CD4-positive, alpha-beta T cell treated with Interleukin-4 for 1 hour (primary cell): Measurements from ENCODE around the gene RUNX1.
"Not testable (repeated sequence)": the region's sequence is repeated elsewhere in the genome, so short reads cannot be mapped to it uniquely, and the experiment has no call there.

ENCODE experiments used
- DNase-seq, 2 donors: peaks; one replicate each; pipeline ENCODE4 v3.0.0-alpha.2; 2020 to 2022

RUNX1 gene

DNA sequence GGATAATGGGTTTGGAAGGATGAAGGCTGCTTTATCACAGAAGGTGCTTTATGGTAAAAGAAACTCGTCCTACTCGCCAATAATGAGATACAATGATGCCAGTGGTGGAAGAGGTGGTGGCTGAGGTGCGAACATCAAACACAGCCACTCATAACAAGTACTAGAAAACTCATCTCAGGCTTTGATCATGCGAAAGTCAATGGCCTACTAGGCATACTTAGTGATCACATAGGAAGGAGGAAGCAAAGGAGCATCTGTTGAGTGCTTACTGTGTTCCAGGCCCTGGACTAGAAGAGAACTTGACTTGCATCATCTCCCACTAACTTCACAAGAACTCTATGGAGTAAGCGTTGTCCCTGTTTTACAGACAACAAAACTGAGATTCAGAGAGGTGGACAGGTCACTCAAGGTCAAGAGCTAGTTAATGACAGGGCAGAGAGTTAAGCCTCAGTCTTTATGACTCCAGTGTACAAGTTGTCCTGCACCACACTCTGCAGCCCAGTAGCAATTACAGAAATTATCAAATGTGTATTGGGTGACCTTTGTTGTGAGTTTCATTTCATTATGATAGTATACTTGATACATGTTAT is 33.6 kb downstream of the RUNX1 start:
- peak in 1 of 2 donors; percentile 29 for DNase-seq

DNA sequence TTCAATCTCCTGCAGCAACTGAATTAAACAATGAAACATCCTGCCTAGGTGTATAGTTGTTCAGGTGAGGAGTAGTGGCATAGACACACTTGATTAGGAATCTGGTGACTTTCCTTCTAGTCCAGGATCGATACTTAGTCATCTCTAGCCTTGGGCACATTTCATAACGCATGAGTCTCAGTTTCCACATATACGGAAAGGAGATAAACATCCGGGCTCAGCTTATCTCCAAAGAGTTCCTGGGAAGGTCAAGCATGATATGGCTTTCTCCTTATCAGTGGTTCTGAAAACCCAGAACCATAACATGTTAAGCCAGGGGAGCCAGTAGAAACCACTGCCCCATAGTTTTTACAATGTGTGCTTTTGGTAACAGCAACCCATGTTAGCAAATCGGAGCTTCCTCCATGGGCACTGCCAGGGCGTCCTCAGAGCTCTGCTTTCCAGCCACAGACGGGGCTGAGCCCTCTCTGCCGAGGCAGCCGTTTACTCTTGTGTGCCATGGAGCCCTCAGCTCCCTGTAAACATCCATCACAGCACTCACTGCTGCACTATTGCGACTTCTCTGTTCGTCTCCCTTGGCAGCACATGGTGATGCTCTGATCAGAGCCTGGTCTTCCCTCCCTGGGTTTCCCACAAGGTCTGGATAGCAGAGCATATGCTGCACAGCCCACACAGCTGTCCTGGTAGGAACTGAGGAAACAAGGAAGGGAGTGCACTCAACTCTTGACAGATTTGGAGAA is 34.6 kb downstream of the RUNX1 start:
- no peak for DNase-seq

DNA sequence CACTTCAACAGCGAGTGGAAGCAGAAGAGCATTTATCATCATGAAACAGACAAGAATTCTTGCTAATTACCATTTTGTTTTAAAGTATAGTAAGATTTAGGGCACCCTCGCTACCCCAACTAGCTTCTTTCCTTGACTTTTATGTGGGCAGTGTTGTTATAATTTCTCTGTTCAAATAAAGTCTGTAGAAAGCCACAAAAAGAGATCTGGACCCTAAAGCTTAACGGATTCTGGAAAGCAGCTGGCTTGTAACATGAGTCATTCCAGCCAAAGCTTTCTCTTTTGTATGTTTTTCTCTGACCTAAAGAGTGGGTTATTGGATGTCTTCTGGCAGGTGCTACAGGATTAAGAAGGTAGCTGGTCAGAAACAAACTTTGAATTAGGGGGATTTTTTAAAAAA is 37.4 kb downstream of the RUNX1 start:
- DNase-seq, result peak in 1 of 2 donors; percentile 14

DNA sequence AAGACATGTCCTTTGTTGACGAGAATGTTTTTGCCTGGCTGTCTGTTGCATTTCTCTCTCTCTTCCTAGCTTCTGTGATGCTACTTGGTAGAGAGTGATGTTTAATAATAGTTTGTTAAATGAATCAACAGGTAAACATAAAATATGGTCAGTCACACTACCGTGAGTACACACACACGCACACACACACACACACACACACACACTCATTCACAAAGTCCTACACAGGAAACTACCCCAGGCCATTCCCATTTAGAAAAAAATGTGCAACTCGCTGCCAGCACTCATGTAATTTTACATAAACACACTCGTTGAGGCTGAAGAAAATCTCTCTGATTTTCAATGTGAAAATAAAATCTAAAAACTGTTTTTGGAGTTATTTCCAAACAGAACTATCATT is 38.7 kb downstream of the RUNX1 start:
- no peak for DNase-seq

DNA sequence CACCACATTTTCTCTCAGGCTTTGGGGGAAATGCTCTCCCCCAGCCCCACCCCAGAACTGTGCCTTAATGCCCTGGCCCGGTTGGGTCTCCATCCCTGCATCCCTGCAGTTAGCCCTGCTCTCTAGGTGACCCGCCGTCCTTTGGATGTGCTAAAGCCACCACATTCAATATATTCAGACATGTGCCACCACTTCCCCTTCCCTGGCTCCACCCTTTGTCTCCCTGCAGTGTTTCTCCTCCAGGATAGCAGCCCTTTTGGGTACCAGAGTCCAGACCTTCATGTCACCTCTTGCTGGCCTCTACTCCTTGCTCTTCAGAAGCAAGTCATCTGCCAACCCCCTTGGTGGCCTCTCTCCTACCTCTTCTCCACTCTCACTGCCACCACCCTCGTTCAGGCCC is 41.8 kb downstream of the RUNX1 start:
- no peak for DNase-seq

DNA sequence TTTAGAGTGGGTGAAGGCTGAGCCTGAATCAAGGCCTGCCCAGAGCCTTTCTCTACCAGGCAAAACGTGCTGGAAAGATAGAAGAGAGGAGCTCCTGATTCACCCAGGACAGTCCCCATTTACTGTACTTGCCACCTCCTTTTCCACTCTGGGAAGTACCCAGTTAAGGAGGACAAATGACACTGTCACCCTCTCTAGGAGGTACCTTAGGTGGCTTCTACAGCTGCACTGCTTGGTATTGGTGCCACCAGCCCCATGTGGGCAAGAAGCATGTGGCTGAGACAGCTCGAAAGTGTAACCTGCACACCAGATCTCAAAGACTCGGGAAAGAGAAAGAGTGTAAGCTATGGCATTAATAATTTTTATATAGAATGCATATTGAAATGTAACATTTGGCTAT is 42.3 kb downstream of the RUNX1 start:
- no peak for DNase-seq

DNA sequence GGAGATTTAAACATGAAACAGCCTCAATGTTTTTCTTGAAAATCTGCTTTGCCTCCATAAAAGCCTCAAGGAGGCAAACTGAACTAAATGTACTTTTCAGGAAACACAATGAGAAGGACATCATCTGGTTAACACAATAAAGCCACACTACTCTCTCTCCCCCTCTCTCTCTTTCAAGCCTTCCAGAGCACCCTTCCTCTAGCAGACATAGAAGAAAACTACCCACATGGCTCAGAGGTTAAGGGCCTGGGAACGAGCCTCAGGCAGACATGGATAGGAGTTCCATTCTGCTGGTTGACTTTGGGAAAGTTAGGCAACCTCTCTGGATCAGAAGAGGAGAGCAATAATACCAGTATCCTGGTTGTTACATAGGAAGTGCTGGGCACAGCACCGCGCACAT is 42.9 kb downstream of the RUNX1 start:
- no peak for DNase-seq

DNA sequence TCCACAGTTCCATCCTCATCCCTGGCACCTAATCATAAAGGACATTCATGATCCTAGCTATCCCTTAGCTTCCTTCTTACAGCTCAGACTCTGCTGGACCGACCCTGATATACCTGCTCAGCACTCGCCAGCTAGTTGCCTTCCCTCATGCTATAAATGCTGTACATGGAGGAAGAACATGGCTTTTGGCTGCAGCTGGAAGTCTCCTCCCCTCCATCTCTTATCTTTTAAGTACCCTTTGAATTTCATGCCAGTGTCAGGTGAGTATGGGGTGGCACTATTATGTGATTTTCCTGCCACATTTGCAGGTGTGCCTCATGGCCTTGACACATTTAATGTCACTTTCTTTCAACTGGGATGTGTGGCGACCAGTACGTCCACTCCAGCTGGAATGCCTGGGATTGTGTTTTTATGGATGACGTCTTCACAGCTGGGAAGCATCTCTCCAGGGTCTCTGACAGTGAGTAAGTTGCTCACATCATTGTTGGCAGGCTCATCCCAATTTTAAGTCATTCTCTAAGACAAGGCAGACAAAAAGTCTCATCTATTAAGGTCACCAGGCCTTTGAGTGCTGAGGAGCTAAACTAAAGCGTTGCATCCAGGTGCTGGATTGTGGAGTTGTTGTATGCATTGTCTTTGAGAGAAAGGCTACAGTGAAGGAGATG is 43.4 kb downstream of the RUNX1 start:
- DNase-seq, result no peak

DNA sequence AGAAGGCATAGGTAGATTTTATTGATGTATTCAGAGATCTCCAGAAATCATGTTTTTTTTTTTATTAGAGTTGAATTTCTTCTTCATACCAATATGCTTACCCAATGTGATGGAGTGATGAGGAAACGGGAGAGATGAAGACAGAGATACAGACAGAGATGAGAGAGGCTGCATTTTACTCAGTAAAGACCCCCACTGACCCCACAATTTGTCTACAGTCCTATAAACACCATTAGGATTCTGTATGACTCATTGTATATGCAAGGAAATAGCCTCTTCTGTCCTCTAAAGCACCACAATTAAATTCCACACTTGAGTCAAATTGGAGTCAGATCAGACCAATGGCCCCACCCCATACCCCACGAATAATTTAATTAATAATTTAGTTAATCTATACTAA is 44.0 kb downstream of the RUNX1 start:
- DNase-seq, result no peak

DNA sequence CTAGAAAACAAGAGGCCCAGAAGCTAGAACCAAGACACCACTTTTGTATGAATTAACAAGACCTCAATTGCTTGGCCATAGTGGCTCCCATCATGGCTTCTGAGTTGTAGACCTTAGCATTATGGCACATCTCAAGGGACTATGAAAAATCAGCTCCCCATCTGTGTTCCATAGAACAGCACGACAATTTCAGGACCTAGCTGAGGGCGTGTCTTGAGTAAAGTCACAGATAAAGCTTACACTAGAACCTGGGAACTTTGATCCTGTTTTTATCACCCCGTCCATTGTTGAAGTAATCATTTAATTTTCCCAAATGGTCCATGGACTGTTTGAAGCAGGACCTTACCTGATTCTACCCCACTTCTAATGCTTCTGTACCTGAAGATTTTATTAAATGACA is 44.8 kb downstream of the RUNX1 start:
- DNase-seq, result no peak

DNA sequence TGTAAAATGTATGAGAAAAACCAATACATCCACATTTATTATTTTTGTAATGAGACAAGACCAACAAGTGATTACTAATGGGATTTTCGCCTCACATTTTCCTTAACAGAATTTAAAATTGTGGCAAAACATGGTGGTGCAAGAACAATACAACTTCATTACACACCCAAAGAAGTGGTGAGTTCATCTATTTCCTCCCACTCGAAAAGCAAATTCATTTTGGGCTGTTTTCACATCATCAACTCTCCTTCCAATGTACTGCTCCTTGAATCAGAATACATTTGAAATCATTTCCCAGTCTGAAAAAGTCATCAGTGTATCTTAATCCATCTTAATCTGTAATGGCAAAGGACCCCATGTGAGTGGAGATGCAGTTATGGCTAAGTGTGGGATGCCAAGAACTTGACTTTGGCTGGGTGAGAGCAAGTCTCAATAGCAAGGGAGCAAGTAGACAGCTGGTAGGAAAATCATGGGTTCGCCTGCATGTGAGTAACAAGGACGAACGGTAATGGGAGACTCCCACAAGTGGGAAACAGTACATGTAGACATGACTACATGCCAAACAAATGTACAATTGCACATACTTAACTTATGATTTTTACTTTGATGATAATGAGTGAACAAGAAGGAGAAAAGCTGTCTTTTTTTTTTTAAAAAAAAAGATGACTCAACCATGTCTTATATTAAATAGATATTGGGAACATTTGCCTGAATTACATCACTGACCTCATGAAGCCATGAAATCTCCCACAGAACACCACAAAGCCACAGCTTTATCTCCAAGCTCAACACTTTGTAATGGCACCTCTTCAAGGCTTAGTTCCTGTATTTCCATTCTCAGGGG is 46.0 kb downstream of the RUNX1 start:
- no peak for DNase-seq

DNA sequence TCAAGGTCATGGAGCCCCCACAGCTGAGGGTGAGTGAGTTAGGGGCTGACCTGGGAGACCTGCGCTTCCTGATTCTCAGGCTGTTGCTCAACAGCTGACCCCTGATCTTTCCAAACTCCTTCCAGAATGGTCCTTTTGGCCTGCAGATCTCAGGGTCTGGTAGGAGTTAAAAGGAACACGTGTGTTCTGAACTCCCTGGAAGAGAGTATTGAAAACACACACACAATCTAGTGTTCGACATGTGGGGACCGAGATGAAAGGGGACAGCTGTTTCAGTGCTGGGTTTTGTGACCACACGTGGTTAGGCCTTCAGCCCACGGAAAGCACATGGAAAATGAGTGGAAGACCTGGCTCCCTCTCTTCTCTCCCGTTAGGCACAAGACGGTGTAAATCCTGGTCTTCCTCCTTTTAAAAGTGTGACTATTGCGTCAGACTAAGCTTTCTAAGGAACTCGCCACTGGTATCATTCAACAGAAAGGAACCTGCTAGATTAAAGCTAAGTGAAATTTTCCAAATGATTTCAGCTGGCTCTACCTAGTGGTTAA is 49.6 kb downstream of the RUNX1 start:
- DNase-seq, result no peak

DNA sequence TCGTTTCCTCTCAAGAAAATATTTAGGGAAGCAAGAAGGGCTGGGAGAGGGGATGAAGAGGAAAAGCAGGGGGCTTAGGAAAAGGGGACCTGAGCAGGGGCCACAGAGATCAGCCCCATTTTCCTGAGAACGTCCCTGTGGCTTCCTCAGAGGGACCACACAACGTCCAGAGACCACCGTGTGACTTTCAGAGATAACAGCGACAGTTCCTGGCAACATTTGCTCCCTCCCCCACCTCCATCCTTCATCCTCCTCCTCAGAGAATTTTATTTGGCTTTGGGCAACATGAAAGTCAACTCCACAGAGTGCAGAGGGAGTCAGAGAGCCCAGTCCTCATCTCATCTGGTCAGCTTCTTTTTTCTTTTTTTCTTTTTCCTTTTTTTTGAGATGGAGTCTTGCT is 50.9 kb downstream of the RUNX1 start:
- no peak for DNase-seq

DNA sequence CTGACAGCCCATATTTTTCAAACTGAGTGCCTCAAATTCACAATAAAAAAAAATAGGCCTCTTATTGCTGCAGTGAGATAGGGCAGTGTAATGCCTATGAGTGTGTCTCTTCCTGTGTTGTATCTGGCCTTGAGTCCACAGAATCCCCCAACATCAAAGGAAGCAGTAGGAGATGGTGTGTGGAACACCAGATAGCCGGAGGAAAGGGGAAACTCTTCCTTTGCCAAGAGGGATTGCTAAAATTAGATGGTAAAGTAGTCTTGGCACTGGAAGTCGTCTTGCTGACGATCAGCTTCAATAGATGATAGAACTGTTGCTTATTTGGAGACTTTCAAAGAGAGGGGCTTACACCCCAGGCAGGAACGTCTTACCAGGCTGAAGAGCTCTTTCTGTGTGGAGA is 51.8 kb downstream of the RUNX1 start:
- no peak for DNase-seq

DNA sequence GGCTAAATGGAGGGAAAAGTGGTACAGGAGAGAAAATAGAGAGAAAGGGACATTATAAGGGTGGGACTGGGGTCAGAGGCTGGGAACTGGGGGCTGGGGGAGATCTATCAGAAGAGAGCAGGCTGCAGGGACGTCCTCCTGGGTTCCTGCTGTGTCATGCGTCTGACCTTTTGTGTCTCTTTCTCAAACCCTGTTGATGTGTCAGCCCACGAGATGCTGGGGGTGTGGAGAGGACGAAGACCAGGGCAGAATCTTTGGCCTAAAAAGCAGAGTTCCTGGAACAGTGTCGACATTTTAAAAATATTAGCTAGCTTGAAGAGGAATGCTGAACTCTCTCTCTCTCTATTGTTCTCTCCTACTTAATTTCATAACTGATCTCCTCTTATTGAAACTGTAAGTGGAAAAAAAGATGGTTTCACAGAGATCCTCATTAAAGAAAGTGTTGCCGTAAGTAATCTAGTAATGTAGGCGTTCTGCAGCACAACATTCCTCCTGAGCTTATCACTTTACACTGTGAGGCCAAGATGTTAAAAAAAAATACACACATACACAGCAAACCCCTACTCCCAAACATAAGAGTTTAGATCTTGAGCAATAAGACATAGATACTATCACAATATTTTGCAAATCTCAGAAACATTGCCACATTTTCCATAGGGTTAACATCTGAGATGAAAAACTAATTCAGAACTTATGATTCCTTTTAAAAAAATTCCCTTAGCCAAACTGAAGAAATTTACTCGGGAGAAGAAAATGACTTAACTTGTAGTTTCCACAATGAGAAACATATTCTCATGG is 52.6 kb downstream of the RUNX1 start:
- no peak for DNase-seq

DNA sequence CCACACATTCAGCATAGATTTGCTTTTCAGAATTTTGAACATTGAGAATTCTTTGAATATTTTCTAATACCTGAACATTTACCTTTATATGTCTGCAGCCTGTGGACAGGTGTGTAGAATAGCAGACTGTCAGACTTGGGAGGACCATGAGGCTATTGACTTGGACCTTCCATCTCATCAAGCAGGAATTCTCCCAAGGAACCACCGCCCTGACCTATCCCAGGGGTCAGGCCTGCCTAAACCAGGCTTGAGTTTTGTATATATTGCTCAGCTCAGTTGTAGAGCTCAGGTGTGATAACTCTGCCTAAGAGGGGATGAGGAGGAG is 53.2 kb downstream of the RUNX1 start:
- no peak for DNase-seq

DNA sequence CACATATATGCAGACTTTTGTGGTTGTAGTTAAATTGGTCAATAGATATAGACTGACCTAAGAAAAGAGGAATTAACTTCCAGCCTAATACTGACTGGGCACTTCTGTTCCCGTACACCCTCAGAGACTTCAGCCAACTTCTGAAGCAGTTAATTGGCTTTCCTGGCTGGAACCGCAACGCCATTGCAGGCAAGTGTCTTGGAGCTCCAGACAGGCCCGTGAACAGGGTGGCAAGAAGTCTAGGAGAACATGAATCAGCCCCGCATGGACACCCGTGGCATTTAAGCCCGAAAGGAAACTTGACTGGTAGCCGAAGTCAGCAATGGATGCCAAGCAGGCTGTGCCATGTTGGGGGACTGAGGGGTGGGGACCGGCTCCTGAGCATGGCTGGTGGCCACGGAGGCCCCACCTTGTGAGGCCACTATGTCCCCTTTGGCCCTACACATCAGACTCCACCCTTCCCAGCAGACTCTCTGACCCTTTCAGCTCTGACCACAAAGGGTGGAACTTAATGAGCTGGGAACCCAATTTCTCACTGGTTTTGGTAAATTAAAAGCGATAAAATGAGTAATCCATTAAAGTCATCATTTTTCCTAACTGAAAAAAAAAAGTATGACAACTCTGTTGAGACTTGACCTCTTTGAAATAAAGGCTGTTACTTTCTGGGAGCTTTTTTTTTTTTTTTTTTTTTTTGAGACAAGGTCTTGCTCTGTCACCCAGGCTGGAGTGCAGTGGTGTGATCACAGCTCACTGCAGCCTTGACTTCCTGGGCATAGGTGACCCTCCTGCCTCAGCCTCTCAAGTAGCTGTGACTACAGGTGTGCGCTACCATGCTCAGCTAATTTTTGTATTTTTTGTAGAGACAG is 54.1 kb downstream of the RUNX1 start:
- no peak for DNase-seq

DNA sequence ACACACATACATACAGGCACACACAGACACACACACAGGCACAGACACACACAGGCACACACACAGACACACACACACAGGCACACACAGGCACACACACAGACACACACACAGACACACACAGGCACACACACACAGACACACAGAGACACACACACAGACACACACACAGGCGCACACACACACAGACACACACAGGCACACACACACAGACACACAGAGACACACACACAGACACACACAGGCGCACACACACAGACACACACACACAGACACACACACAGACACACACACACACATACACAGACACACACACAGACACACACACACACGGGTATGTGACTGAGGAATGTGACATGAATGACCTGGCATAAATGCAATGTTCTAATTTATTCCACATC is 55.6 kb downstream of the RUNX1 start:
- not testable (repeated sequence) for DNase-seq

DNA sequence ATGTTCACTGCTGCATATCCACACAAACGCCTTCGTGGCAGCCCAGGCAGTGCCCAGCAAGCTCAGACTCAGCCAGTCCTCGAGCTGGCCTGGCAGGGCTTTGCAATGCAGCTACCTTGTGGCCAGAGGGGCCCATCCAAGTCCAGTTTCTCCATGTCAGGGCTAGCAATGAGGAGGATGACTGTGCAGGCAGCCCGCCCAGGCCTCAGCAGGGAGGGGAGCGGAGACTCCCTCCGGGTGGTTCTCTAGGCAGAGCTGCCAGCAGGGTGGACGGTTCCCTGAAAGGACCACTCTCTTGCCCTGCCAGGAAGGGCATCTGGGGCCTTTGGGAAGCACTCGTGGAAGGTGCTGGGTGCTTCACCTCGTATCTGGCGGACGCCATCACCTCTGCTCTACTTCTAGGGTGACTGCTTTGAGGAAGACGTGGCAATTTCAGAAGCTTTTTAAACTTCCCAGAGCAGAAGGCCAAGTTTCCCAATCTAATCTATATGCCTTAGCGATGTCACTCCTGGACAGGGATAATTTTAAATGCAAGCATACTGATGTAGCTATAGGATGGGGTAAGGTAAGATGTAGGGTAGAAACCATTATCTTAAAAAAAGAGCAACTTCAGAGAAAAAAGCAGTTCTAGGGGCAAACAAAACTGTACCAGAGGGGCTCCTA is 56.2 kb downstream of the RUNX1 start:
- DNase-seq, result no peak

DNA sequence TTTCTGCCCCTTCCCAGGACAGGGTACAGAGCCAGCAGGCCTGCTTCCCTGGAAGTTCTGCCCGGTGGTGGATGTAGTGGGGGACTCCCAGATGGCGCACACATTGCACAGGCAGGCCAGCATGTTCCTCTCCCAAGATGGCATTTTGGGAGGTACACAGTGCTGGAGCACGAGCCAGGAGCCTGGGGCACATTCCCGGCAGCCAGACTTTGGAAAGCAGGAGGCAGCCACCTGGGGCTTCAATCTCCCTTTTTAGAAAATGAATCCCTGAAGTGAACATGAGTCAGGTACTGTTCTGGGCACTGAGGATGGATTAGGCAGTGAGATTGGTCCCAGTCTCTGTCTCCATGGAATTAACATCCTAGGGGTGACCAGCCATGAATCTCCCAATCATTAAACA is 56.9 kb downstream of the RUNX1 start:
- DNase-seq, result no peak
